ENCODE data around the gene PMM2. TPM values are rescaled to one million over a fixed set of nuclear protein-coding genes. Genes with fewer than 3 reads are reported as not detected.
"Not testable (repeated sequence)": the region's sequence is repeated elsewhere in the genome, so short reads cannot be mapped to it uniquely, and the experiment has no call there.

PMM2 gene
- total RNA-seq: 100 to 1,000 TPM in 1 of 2 donors, 10 to 100 TPM in 1; 61.6 to 105 TPM

- ATAC-seq (peak; percentile 97 to 99), DNase-seq (ENCODE audit: low spot score) (peak; percentile 97)
- H3K9me3 Mint-ChIP-seq: no peaks in the 10 kb centered on the region
- H3K27ac Mint-ChIP-seq: peak within 1 kb of the TSS; percentile 93 to 94
- peaks cover 12% of the 10 kb centered on the region for H3K36me3 Mint-ChIP-seq
- H3K4me1 Mint-ChIP-seq (ENCODE audit: low read depth in 2 of 2): peaks cover 28 to 30% of the 10 kb centered on the region in 2 donors
- no peaks in the 10 kb centered on the region for H3K27me3 Mint-ChIP-seq
- peak within 1 kb of the TSS; percentile 90 for H3K4me3 Mint-ChIP-seq
Measured at GRCh38 chr16:8797364-8798173, at the start of gene PMM2, which contains the start of gene TMEM186. Gene PMM2 (plus strand): TSS chr16:8797839. CDS start chr16:8797883, 44 bp downstream. Gene TMEM186 (minus strand): TSS chr16:8797639. CDS start chr16:8797614, 25 bp downstream.

- not testable (repeated sequence) for H3K27ac Mint-ChIP-seq; ATAC-seq; H3K4me3 Mint-ChIP-seq; H3K36me3 Mint-ChIP-seq; H3K9me3 Mint-ChIP-seq; H3K4me1 Mint-ChIP-seq (ENCODE audit: low read depth in 2 of 2); H3K27me3 Mint-ChIP-seq; DNase-seq (ENCODE audit: low spot score)
Measured at GRCh38 chr16:8748944-8749343, 48.7 kb upstream of the PMM2 start.

- Mint-ChIP-seq H3K27ac (no peak overlapping the region), H3K36me3 (no peaks in the 10 kb centered on the region), H3K4me3 (no peak overlapping the region), H3K4me1 (ENCODE audit: low read depth in 2 of 2) (no peaks in the 10 kb centered on the region), H3K27me3 (no peaks in the 10 kb centered on the region), H3K9me3 (no peaks in the 10 kb centered on the region)
- ATAC-seq (no peak), DNase-seq (ENCODE audit: low spot score) (no peak)
Measured at GRCh38 chr16:8751481-8752311, 45.9 kb upstream of the PMM2 start.

- no peak overlapping the region for H3K4me3 Mint-ChIP-seq
- no peaks in the 10 kb centered on the region for H3K36me3 Mint-ChIP-seq
- H3K27ac Mint-ChIP-seq: no peak overlapping the region
- ATAC-seq: no peak
- H3K4me1 Mint-ChIP-seq (ENCODE audit: low read depth in 2 of 2): no peaks in the 10 kb centered on the region
- H3K27me3 Mint-ChIP-seq: no peaks in the 10 kb centered on the region
- DNase-seq (ENCODE audit: low spot score): no peak
- no peaks in the 10 kb centered on the region for H3K9me3 Mint-ChIP-seq
Measured at GRCh38 chr16:8752706-8753105, 44.9 kb upstream of the PMM2 start.

GRCh38 chr16:8753416-8754054 is 44.1 kb upstream of the PMM2 start:
- no peak overlapping the region for H3K27ac Mint-ChIP-seq
- no peak overlapping the region for H3K4me3 Mint-ChIP-seq
- no peaks in the 10 kb centered on the region for H3K4me1 Mint-ChIP-seq (ENCODE audit: low read depth in 2 of 2)
- no peaks in the 10 kb centered on the region for H3K36me3 Mint-ChIP-seq
- DNase-seq (ENCODE audit: low spot score): no peak
- H3K27me3 Mint-ChIP-seq: no peaks in the 10 kb centered on the region
- no peaks in the 10 kb centered on the region for H3K9me3 Mint-ChIP-seq
- ATAC-seq: no peak

- Mint-ChIP-seq H3K36me3 (no peaks in the 10 kb centered on the region), H3K4me3 (no peak overlapping the region), H3K27me3 (no peaks in the 10 kb centered on the region), H3K27ac (no peak overlapping the region), H3K4me1 (ENCODE audit: low read depth in 2 of 2) (no peaks in the 10 kb centered on the region), H3K9me3 (no peaks in the 10 kb centered on the region)
- no peak for ATAC-seq
- no peak for DNase-seq (ENCODE audit: low spot score)
Measured at GRCh38 chr16:8756755-8757154, 40.9 kb upstream of the PMM2 start.

GRCh38 chr16:8758022-8758421 is 39.6 kb upstream of the PMM2 start:
- H3K4me3 Mint-ChIP-seq: no peak overlapping the region
- H3K27ac Mint-ChIP-seq: no peak overlapping the region
- H3K4me1 Mint-ChIP-seq (ENCODE audit: low read depth in 2 of 2): no peaks in the 10 kb centered on the region
- no peak for DNase-seq (ENCODE audit: low spot score)
- no peaks in the 10 kb centered on the region for H3K27me3 Mint-ChIP-seq
- ATAC-seq: no peak
- no peaks in the 10 kb centered on the region for H3K9me3 Mint-ChIP-seq
- no peaks in the 10 kb centered on the region for H3K36me3 Mint-ChIP-seq

- Mint-ChIP-seq H3K27me3 (no peaks in the 10 kb centered on the region), H3K4me1 (ENCODE audit: low read depth in 2 of 2) (no peaks in the 10 kb centered on the region), H3K4me3 (no peak overlapping the region), H3K9me3 (no peaks in the 10 kb centered on the region), H3K36me3 (no peaks in the 10 kb centered on the region), H3K27ac (no peak overlapping the region)
- ATAC-seq (no peak), DNase-seq (ENCODE audit: low spot score) (no peak)
Measured at GRCh38 chr16:8760021-8760420, 37.6 kb upstream of the PMM2 start.

GRCh38 chr16:8761078-8761477 is 36.6 kb upstream of the PMM2 start:
- DNase-seq (ENCODE audit: low spot score) (no peak), ATAC-seq (no peak)
- H3K4me3 Mint-ChIP-seq: no peak overlapping the region
- no peaks in the 10 kb centered on the region for H3K36me3 Mint-ChIP-seq
- H3K27me3 Mint-ChIP-seq: no peaks in the 10 kb centered on the region
- H3K27ac Mint-ChIP-seq: no peak overlapping the region
- no peaks in the 10 kb centered on the region for H3K4me1 Mint-ChIP-seq (ENCODE audit: low read depth in 2 of 2)
- H3K9me3 Mint-ChIP-seq: no peaks in the 10 kb centered on the region

GRCh38 chr16:8762254-8762653 is 35.4 kb upstream of the PMM2 start:
- H3K4me1 Mint-ChIP-seq (ENCODE audit: low read depth in 2 of 2): no peaks in the 10 kb centered on the region
- ATAC-seq: no peak
- no peak for DNase-seq (ENCODE audit: low spot score)
- no peak overlapping the region for H3K4me3 Mint-ChIP-seq
- no peak overlapping the region for H3K27ac Mint-ChIP-seq
- no peaks in the 10 kb centered on the region for H3K36me3 Mint-ChIP-seq
- no peaks in the 10 kb centered on the region for H3K9me3 Mint-ChIP-seq
- no peaks in the 10 kb centered on the region for H3K27me3 Mint-ChIP-seq

- Mint-ChIP-seq H3K9me3 (no peaks in the 10 kb centered on the region), H3K27me3 (no peaks in the 10 kb centered on the region), H3K4me3 (no peak overlapping the region), H3K4me1 (ENCODE audit: low read depth in 2 of 2) (no peaks in the 10 kb centered on the region), H3K36me3 (no peaks in the 10 kb centered on the region), H3K27ac (no peak overlapping the region)
- DNase-seq (ENCODE audit: low spot score) (no peak), ATAC-seq (no peak)
Measured at GRCh38 chr16:8763083-8763482, 34.6 kb upstream of the PMM2 start.

- ATAC-seq (no peak), DNase-seq (ENCODE audit: low spot score) (peak; percentile 56)
- no peaks in the 10 kb centered on the region for H3K27me3 Mint-ChIP-seq
- H3K9me3 Mint-ChIP-seq: no peaks in the 10 kb centered on the region
- no peak overlapping the region for H3K4me3 Mint-ChIP-seq
- no peak overlapping the region for H3K27ac Mint-ChIP-seq
- no peaks in the 10 kb centered on the region for H3K4me1 Mint-ChIP-seq (ENCODE audit: low read depth in 2 of 2)
- H3K36me3 Mint-ChIP-seq: no peaks in the 10 kb centered on the region
Measured at GRCh38 chr16:8763899-8764298, 33.7 kb upstream of the PMM2 start.

GRCh38 chr16:8764525-8765250 is 33.0 kb upstream of the PMM2 start:
- H3K4me1 Mint-ChIP-seq (ENCODE audit: low read depth in 2 of 2): no peaks in the 10 kb centered on the region
- H3K27me3 Mint-ChIP-seq: no peaks in the 10 kb centered on the region
- peak; percentile 25 for DNase-seq (ENCODE audit: low spot score)
- H3K27ac Mint-ChIP-seq: no peak overlapping the region
- H3K4me3 Mint-ChIP-seq: no peak overlapping the region
- no peaks in the 10 kb centered on the region for H3K9me3 Mint-ChIP-seq
- no peaks in the 10 kb centered on the region for H3K36me3 Mint-ChIP-seq
- ATAC-seq: no peak
